Left ventricle myocardium inferior (tissue), 1 donor: ENCODE results near the gene DESI1. TPM values are rescaled to one million over a fixed set of nuclear protein-coding genes. Genes with fewer than 3 reads are reported as not detected.

Experiments used
- DNase-seq: peaks from one replicate; pipeline ENCODE4 v3.0.0-alpha.2; 2020
- H3K27ac ChIP-seq: fragments of 200-600 bp; replicated peaks from 2 replicates; pipeline ENCODE4 v1.8.0; 2021
- H3K27me3 ChIP-seq: fragments of 200-600 bp; 2 replicates; pipeline ENCODE4 v1.8.0; 2021; ENCODE audit warnings: low read depth
- H3K36me3 ChIP-seq: fragments of 200-600 bp; 2 replicates; pipeline ENCODE4 v1.8.0; 2021
- H3K4me1 ChIP-seq: fragments of 200-600 bp; 2 replicates; pipeline ENCODE4 v1.8.0; 2021
- H3K4me3 ChIP-seq: fragments of 200-600 bp; 2 replicates; pipeline ENCODE4 v1.8.0; 2021; ENCODE audit warnings: mild to moderate bottlenecking, moderate library complexity
- H3K9me3 ChIP-seq: fragments of 200-600 bp; replicated peaks from 2 replicates; pipeline ENCODE4 v1.8.0; 2021
- CTCF ChIP-seq: fragments of 200-600 bp; IDR thresholded peaks from 2 replicates; pipeline ENCODE4 v1.8.0; 2021; ENCODE audit warnings: antibody characterized with exemption, mild to moderate bottlenecking, borderline replicate concordance
- intact Hi-C: fragments of 100-400 bp; cut with micrococcal nuclease; formaldehyde crosslinking; loops from one replicate; pipeline ENCODE4 v1.11.0; 2022
- total RNA-seq: library from RNA; stranded (reverse); fragmentation: NEBNext Ultra II Directional; extraction: Animal tissue kit (Norgen Biotek cat#: 25700); gene quantifications from one replicate; pipeline ENCODE4 v1.2.1, GENCODE V29; 2021
- donor health status: DM: no; HTN: yes; CAD: no; lungs with severe emphysema.

The DESI1 gene
- total RNA-seq, 1 donor from 2014 or later, result 46.2 TPM

GRCh38 chr22:41625577-41625976 is 4.7 kb upstream of the DESI1 start:
- Histone ChIP-seq H3K27ac (no peak overlapping the region), H3K4me3 (no peak overlapping the region), H3K9me3 (no peaks in the 10 kb centered on the region), H3K27me3 (no peaks in the 10 kb centered on the region), H3K36me3 (peaks cover 83% of the 10 kb centered on the region), H3K4me1 (peaks cover 34% of the 10 kb centered on the region)
- intact Hi-C loops, result no loop called here
- no peak for TF ChIP-seq CTCF
- no peak for DNase-seq

- H3K27ac ChIP-seq, result peak overlapping the region; percentile 93
- H3K9me3 ChIP-seq, result no peaks in the 10 kb centered on the region
- no peak for DNase-seq
- peaks cover 44% of the 10 kb centered on the region for H3K4me1 ChIP-seq
- peaks cover 49% of the 10 kb centered on the region for H3K36me3 ChIP-seq
- intact Hi-C loops, result no loop called here
- no peak for TF ChIP-seq CTCF
- H3K4me3 ChIP-seq, result peak overlapping the region; percentile 80
- H3K27me3 ChIP-seq, result no peaks in the 10 kb centered on the region
Measured at GRCh38 chr22:41621911-41622179, 1.0 kb upstream of the DESI1 start.

- Histone ChIP-seq H3K36me3 (peaks cover 44% of the 10 kb centered on the region), H3K4me3 (peak within 1 kb of the TSS; percentile 80), H3K4me1 (peaks cover 44% of the 10 kb centered on the region), H3K27me3 (no peaks in the 10 kb centered on the region), H3K9me3 (no peaks in the 10 kb centered on the region), H3K27ac (peak within 1 kb of the TSS; percentile 93)
- peak; percentile 100 for DNase-seq
- TF ChIP-seq CTCF, result no peak
- intact Hi-C loops, result no loop called here
Measured at GRCh38 chr22:41621099-41621910, 462 bp upstream of the DESI1 start, which contains the start of gene XRCC6. XRCC6 (plus strand) TSS chr22:41621295; CDS start chr22:41622005, 710 bp downstream.

GRCh38 chr22:41619979-41620588 is 759 bp downstream of the DESI1 start:
- H3K4me3 ChIP-seq, result peak overlapping the region; percentile 80
- intact Hi-C loops, result no loop called here
- no peaks in the 10 kb centered on the region for H3K9me3 ChIP-seq
- TF ChIP-seq CTCF, result no peak
- no peaks in the 10 kb centered on the region for H3K27me3 ChIP-seq
- H3K27ac ChIP-seq, result peak overlapping the region; percentile 93
- peaks cover 44% of the 10 kb centered on the region for H3K4me1 ChIP-seq
- peaks cover 31% of the 10 kb centered on the region for H3K36me3 ChIP-seq
- peak; percentile 36 for DNase-seq

- H3K27ac ChIP-seq, result no peak overlapping the region
- intact Hi-C loops, result no loop called here
Measured at GRCh38 chr22:41613456-41613855, 7.4 kb downstream of the DESI1 start.

More at GRCh38 chr22:41613456-41613855, 7.4 kb downstream of the DESI1 start:
- H3K4me3 ChIP-seq, result no peak overlapping the region
- no peaks in the 10 kb centered on the region for H3K9me3 ChIP-seq
- peaks cover 5% of the 10 kb centered on the region for H3K4me1 ChIP-seq
- TF ChIP-seq CTCF, result no peak
- H3K36me3 ChIP-seq, result no peaks in the 10 kb centered on the region
- no peaks in the 10 kb centered on the region for H3K27me3 ChIP-seq
- no peak for DNase-seq
